ENCODE measurements around the gene RARS1.

RARS1 gene

DNA sequence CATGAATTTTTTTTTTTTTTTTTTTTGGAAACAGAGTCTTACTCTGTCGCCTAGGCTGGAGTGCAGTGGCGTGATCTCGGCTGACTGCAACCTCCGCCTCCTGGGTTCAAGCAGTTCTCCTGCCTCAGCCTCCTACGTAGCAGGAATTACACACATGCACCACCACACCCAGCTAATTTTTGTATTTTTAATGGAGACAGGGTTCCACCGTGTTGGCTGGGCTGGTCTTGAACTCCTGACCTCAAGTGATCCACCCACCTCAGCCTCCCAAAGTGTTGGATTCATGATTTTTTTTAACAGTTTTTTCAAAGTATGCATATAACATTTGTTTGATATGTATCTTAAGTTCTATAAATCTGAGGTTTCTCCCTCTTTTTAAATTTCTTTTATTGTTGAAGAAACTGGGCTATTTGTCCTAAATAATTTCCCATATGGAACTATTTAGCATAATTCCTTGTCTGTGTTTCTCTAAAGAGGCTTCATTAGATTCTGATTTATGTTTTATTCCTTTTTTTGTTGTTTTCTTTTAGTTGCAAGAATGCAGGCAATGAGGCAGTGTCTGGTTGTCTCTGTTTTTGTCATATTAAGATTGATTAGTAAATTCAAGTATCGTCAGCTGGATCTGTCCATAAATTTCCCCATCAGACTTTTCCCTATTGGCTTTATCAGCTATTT, 16.4 kb downstream of the RARS1 start:
- TF ChIP-seq, protein P1, sequence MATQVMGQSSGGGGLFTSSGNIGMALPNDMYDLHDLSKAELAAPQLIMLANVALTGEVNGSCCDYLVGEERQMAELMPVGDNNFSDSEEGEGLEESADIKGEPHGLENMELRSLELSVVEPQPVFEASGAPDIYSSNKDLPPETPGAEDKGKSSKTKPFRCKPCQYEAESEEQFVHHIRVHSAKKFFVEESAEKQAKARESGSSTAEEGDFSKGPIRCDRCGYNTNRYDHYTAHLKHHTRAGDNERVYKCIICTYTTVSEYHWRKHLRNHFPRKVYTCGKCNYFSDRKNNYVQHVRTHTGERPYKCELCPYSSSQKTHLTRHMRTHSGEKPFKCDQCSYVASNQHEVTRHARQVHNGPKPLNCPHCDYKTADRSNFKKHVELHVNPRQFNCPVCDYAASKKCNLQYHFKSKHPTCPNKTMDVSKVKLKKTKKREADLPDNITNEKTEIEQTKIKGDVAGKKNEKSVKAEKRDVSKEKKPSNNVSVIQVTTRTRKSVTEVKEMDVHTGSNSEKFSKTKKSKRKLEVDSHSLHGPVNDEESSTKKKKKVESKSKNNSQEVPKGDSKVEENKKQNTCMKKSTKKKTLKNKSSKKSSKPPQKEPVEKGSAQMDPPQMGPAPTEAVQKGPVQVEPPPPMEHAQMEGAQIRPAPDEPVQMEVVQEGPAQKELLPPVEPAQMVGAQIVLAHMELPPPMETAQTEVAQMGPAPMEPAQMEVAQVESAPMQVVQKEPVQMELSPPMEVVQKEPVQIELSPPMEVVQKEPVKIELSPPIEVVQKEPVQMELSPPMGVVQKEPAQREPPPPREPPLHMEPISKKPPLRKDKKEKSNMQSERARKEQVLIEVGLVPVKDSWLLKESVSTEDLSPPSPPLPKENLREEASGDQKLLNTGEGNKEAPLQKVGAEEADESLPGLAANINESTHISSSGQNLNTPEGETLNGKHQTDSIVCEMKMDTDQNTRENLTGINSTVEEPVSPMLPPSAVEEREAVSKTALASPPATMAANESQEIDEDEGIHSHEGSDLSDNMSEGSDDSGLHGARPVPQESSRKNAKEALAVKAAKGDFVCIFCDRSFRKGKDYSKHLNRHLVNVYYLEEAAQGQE (IDR thresholded peaks at IDR 0.05; ENCODE audit: insufficient replicate concordance, low read depth) = no peak
- TF ChIP-seq GABPA (IDR thresholded peaks at IDR 0.05; ENCODE audit: low read depth) (no peak), POLR2AphosphoS5 (IDR thresholded peaks at IDR 0.05; ENCODE audit: low read depth) (no peak), SPI1 (IDR thresholded peaks at IDR 0.05; ENCODE audit: borderline replicate concordance, low read depth) (no peak)
- TF ChIP-seq, protein P2, sequence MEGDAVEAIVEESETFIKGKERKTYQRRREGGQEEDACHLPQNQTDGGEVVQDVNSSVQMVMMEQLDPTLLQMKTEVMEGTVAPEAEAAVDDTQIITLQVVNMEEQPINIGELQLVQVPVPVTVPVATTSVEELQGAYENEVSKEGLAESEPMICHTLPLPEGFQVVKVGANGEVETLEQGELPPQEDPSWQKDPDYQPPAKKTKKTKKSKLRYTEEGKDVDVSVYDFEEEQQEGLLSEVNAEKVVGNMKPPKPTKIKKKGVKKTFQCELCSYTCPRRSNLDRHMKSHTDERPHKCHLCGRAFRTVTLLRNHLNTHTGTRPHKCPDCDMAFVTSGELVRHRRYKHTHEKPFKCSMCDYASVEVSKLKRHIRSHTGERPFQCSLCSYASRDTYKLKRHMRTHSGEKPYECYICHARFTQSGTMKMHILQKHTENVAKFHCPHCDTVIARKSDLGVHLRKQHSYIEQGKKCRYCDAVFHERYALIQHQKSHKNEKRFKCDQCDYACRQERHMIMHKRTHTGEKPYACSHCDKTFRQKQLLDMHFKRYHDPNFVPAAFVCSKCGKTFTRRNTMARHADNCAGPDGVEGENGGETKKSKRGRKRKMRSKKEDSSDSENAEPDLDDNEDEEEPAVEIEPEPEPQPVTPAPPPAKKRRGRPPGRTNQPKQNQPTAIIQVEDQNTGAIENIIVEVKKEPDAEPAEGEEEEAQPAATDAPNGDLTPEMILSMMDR (IDR thresholded peaks at IDR 0.05; ENCODE audit: insufficient read depth, low read length) = no peak
- no peak overlapping the region for H3K27ac ChIP-seq (replicated peaks)
- no peaks in the 10 kb centered on the region for H3K27me3 ChIP-seq (ENCODE audit: insufficient read depth, poor library complexity, severe bottlenecking)
- no peak overlapping the region for H3K4me3 ChIP-seq (replicated peaks; ENCODE audit: insufficient read depth, low read length)
- DNase-seq (ENCODE audit: low read depth in 1 of 2, low spot score in 1 of 2) = no peak

DNA sequence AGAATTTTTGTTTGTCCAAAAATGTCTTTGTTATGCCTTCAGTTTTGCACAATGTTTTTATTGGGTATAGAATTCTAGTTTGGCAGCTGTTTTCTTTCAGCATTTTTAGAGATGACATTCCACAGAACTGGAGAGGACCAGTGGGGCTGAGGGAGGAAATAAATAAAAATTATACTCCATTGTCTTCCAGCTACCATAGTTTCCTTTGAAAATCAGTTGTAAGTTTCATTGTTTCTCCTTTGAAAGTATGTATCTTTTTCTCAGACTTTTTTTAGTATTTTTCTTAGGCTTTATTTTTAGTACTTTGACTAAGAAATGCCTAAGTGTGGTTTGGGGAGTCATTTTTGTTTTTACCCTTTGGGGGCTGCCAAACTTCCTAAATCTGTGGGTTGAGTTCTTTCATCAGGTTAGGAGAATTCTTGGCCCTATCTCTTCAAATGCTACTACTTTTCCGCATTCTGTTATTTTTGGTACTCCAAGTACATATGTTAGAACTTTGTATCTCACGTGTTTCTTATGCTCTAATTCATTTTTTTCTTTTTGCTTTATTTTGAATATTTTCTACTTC, 27.7 kb downstream of the RARS1 start:
- Histone ChIP-seq H3K27me3 (ENCODE audit: insufficient read depth, poor library complexity, severe bottlenecking) (no peaks in the 10 kb centered on the region), H3K27ac (replicated peaks) (no peak overlapping the region), H3K4me3 (replicated peaks; ENCODE audit: insufficient read depth, low read length) (no peak overlapping the region)
- no peak for DNase-seq (ENCODE audit: low read depth in 1 of 2, low spot score in 1 of 2)
- no peak for TF ChIP-seq SPI1 (IDR thresholded peaks at IDR 0.05; ENCODE audit: borderline replicate concordance, low read depth)
- no peak for TF ChIP-seq GABPA (IDR thresholded peaks at IDR 0.05; ENCODE audit: low read depth)
- TF ChIP-seq POLR2AphosphoS5 (IDR thresholded peaks at IDR 0.05; ENCODE audit: low read depth) = no peak
- TF ChIP-seq, protein P2 (IDR thresholded peaks at IDR 0.05; ENCODE audit: insufficient read depth, low read length) = no peak
- TF ChIP-seq, protein P1 (IDR thresholded peaks at IDR 0.05; ENCODE audit: insufficient replicate concordance, low read depth) = no peak

DNA sequence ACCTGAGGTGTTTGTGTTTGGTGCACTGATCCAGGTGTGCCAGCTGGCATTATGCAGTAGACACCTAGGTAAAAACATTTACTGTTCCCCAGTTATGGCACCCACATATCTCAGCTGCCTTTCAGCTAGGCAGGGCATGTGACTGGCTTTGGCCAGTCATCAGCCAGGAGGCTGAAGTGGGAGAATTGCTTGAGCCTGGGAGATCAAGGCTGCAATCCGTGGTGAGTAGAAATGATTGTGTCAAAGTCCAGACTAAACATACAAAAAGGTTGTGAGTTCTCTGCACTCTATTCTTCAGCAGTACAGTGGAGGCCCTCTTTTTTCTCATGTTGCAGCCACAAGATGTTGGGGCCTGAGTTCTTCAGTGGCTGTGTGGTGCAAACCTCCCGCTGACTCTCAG, 39.6 kb downstream of the RARS1 start:
- Histone ChIP-seq H3K27ac (replicated peaks) (no peak overlapping the region), H3K27me3 (ENCODE audit: insufficient read depth, poor library complexity, severe bottlenecking) (peaks cover 12% of the 10 kb centered on the region), H3K4me3 (replicated peaks; ENCODE audit: insufficient read depth, low read length) (no peak overlapping the region)
- TF ChIP-seq POLR2AphosphoS5 (IDR thresholded peaks at IDR 0.05; ENCODE audit: low read depth) (no peak), GABPA (IDR thresholded peaks at IDR 0.05; ENCODE audit: low read depth) (no peak)
- DNase-seq (ENCODE audit: low read depth in 1 of 2, low spot score in 1 of 2) = no peak

DNA sequence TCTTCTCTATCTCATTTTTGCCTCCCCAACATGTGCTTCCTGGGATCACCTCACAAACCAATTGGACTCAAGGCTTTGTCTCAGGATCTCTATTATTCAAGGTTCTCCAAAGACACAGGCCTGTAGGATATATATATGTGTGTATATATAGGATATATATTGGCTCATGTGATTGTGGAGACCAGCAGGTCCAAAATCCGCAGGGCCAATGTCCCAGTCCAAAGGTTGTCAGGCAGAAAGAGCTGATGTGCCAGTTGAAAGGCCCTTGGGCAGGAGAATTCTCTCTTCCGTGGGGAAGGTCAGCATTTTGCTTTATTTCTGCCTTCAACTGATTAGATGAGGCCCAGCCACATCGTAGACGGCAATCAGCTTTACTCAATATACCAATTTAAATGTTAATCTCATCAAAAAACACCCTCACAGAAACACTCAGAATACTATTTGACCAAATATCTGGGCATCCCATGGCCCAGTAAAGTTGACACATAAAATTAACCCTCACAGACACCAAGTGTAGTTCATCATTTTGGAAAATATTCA, 41.6 kb downstream of the RARS1 start:
- Histone ChIP-seq H3K4me3 (replicated peaks; ENCODE audit: insufficient read depth, low read length) (no peak overlapping the region), H3K27me3 (ENCODE audit: insufficient read depth, poor library complexity, severe bottlenecking) (peaks cover 16% of the 10 kb centered on the region), H3K27ac (replicated peaks) (no peak overlapping the region)
- TF ChIP-seq POLR2AphosphoS5 (IDR thresholded peaks at IDR 0.05; ENCODE audit: low read depth) (no peak), SPI1 (IDR thresholded peaks at IDR 0.05; ENCODE audit: borderline replicate concordance, low read depth) (no peak), GABPA (IDR thresholded peaks at IDR 0.05; ENCODE audit: low read depth) (no peak)
- TF ChIP-seq, protein P1 (IDR thresholded peaks at IDR 0.05; ENCODE audit: insufficient replicate concordance, low read depth) = no peak
- TF ChIP-seq, protein P2 (IDR thresholded peaks at IDR 0.05; ENCODE audit: insufficient read depth, low read length) = no peak
- no peak for DNase-seq (ENCODE audit: low read depth in 1 of 2, low spot score in 1 of 2)
